Activated CD8-positive, alpha-beta memory T cell treated with anti-CD3 and anti-CD28 coated beads for 1 hour (primary cell): ENCODE results near the gene CD109.
"Not testable (repeated sequence)": the region's sequence is repeated elsewhere in the genome, so short reads cannot be mapped to it uniquely, and the experiment has no call there.

Experiments
- DNase-seq, 2 donors: peaks; one replicate each; pipeline ENCODE4 v3.0.0-alpha.2; 2020; ENCODE audit warnings: low read depth in 1 of 2; ENCODE audit errors: extremely low read depth in 1 of 2

Gene CD109

DNA sequence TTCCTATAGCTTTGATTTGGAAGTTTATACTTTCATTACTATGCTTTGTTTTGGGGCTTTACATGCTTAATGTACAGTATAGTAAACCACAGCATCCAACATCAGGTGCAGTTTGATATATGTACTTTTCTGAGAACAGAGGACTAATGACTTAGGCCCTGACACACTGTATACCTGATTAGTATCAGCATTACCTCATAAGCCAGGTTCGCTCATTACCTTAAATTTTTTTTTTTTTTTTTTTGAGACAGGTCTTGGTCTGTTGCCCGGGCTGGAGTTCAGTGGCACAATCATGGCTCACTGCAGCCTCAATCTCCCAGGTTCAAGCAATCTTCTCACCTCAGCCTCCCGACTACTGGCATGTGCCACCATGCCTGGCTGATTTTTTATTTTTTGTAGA, 28.4 kb downstream of the CD109 start:
- no peak for DNase-seq

DNA sequence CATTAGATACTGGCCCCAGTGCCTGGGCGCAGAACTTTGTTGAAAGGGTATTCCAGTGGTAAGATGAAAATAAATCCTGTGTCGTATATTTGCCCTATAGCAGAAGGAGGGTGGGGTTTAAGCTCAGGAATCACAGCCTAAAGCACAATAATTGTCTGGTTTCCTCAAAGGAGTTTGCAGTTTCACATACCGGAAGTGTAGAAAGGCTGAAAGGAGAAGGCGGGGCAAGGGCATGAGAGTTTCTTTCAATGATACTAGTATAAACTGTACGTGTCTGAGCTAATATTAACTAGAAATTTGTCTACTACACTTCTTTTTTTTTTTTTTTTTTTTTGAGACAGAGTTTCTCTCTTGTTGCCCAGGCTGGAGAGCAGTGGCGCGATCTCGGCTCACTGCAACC, 29.2 kb downstream of the CD109 start:
- DNase-seq: not testable (repeated sequence)

DNA sequence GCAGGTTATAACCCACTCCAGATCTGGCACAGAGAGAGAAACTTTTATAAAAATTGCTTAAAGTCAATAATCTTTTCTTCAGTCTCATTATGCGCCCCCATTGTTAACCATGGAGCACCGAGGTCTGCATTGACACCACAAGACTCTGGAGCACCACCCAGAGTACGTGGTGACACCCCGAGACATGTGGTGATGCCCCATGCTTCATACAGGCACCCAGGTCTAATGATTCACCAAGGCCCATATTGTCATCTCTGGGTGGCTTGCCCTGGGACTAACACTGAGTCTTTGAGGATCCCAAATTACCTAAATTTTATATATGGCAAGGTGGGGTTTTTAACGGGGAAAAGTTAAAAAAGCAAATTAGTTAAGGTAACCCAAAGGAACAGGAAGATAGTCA, 31.1 kb downstream of the CD109 start:
- DNase-seq: no peak

- no peak for DNase-seq
Measured at GRCh38 chr6:73728548-73729205, 32.7 kb downstream of the CD109 start.

GRCh38 chr6:73731285-73731684, 35.3 kb downstream of the CD109 start:
- no peak for DNase-seq

- peak; percentile 9 to 45 for DNase-seq
Measured at GRCh38 chr6:73732845-73733675, 37.1 kb downstream of the CD109 start.

- no peak for DNase-seq
Measured at GRCh38 chr6:73733791-73734190, 37.8 kb downstream of the CD109 start.

DNA sequence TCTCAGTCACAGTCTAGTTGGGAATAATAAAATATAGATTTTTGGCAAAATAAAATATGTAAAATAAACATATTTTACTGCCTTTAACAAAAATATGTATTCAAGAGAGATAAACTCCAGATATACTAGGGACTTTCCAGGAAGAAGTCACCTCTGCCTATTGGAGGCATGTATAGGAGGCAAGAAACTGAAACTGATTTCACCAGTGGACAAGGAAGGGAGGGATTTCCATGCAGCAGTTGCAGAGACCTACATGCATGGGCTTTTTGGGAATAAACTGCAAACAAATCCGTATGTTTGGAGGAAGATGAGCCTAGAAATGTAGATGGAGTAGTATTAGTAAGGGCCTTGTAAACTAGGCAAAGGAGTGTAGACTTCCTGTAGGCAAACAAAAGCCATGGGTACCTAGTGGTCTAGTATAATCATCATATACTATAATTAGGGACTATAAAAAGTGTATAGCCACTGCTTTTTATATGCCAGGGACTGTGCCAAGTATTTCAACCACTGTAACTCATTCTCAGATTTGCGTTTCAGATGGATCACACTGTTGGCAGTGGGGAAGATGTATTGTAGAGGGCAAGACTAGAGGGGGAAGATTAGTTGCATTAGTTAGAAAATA, 38.9 kb downstream of the CD109 start:
- DNase-seq: no peak

GRCh38 chr6:73738367-73739028, 42.5 kb downstream of the CD109 start:
- DNase-seq: no peak

GRCh38 chr6:73739096-73739495, 43.1 kb downstream of the CD109 start:
- no peak for DNase-seq

- no peak for DNase-seq
Measured at GRCh38 chr6:73742433-73742832, 46.4 kb downstream of the CD109 start.

DNA sequence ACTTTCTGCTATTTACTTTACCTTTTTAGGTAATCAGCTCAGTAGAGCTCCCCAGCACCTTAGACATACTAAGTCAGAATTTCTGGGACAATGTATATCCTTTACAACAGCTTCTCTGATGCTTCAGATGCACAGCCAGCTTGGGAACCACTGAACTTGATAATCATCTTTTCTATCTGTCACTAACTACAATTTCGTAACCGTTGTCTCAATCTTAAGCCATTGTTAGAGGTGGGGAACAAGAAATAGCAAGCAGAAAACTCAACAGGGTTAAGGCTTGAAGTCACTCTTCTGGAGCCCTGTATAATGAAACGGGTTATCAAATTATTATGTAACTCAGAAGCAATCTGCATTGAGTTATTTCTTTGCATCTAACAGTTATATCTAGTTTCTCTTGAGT, 47.1 kb downstream of the CD109 start:
- DNase-seq: no peak

DNA sequence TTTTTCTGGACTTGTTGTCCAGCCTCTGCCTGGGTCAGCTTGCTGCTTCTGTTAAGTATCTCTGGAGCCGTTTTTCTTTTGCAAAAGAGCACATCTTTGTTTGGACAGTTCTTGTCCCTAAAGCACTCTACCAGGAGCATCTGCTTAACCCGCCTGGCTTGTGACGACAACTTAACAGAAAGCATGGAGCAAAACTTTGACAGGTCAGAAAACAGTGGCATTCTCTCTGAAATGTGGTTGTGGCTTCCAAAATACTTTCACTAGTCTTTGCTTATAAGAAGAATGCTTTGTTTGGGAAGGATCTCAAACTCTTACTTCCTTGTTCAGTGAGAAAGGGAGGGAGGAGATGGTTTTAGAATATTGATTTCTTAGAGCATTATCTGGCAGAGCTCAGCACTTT, 47.6 kb downstream of the CD109 start:
- DNase-seq: no peak

- DNase-seq: no peak
Measured at GRCh38 chr6:73746787-73747186, 50.8 kb downstream of the CD109 start.

DNA sequence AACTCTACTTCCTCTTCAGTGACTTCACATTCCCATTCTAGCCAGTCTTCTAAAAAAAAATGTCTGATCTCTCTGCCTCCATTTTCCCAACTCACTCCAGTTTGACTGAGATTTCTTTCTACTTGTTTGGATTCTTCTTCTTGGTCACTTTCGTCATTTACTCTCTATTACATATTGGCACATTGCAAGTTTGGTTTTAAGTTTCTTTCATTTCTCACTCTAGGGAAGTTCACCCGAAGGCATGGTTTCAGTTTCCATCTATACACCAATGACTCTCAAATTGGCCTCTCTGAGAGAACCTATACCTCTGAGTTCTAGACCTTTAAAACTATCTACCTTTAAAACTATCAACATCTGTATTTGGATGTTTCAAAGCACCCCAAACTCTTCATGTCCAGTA, 51.3 kb downstream of the CD109 start:
- no peak for DNase-seq

DNA sequence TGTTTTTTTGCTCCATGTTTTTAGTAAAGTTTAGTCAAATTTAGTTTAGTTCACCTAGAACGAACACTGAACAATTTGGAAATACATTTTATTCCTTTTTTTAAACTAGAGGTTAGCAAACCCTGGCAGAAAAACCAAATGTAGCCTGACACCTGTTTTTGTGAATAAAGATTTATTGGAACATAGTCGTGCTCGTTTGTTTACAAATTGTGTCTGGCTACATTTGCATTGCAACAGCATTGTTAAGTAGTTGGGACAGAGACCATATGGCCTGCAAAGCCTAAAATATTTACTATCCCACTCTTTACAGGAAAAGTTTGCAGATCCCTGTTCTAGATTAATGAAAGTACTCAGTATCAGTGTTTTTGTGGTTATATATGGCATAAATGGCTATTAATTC, 56.9 kb downstream of the CD109 start:
- DNase-seq: no peak

DNA sequence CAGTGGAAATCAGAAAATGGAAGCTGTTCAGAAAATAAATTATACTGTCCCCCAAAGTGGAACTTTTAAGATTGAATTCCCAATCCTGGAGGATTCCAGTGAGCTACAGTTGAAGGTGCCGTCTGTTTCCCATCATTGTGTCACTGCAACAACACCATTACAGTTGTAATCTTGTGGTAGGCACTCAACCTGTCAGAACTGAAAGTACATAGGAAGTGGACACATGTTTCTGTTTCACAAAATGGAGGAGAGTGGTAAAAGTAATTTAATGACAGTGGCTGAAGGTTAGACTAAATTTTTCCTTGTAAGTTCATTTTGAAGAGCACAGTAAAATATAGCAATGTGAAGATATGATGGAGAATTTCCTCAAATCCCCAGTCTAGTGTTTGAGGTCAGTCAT, 70.0 kb downstream of the CD109 start:
- DNase-seq: no peak

DNA sequence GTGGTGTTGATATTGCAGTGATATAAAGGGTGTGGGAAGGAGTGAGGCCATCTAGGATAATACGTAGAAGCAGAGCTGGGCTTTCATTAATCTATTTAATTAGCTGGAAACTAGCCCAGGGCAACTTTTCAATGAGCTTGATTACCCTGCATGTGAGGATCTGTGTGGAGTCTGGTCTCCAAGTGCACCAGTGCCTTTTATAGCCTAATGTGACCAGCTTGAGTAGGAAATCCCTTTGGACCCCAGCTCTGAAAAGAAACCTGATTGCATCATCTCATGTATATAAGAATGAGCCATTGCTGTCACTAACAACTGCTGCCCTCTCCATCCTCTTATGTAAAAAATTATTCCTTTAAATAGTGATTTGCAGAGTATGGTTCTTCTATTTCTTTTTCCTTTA, 72.6 kb downstream of the CD109 start:
- no peak for DNase-seq

GRCh38 chr6:73769976-73770375, 74.0 kb downstream of the CD109 start:
- DNase-seq: no peak

- DNase-seq: no peak
Measured at GRCh38 chr6:73774311-73774774, 78.3 kb downstream of the CD109 start.

- DNase-seq: no peak
Measured at GRCh38 chr6:73779943-73780342, 83.9 kb downstream of the CD109 start.
